Mesodermal cell (in vitro differentiated cells): ENCODE data around the gene YIPF6.
A peak's percentile ranks its signal among the peaks of the same experiment; 100 is the strongest.
"Not testable (repeated sequence)": the region's sequence is repeated elsewhere in the genome, so short reads cannot be mapped to it uniquely, and the experiment has no call there.

Experiments used
- H3K27ac ChIP-seq: 2 replicates; pipeline ENCODE4 v1.7.0; 2013; ENCODE audit warnings: mild to moderate bottlenecking, low read depth, low read length, moderate library complexity; ENCODE audit not compliant: severe bottlenecking
- H3K36me3 ChIP-seq: 2 replicates; pipeline ENCODE4 v1.7.1; 2013; ENCODE audit warnings: mild to moderate bottlenecking, low read length, moderate library complexity; ENCODE audit not compliant: control insufficient read depth, insufficient read depth
- H3K4me1 ChIP-seq: one replicate; pipeline ENCODE4 v1.7.1; 2013; ENCODE audit warnings: mild to moderate bottlenecking, low read length; ENCODE audit not compliant: insufficient read depth, control insufficient read depth, poor library complexity, severe bottlenecking
- H3K4me3 ChIP-seq: 2 replicates; pipeline ENCODE4 v1.7.0; 2013; ENCODE audit warnings: low read length, control low read depth, mild to moderate bottlenecking; ENCODE audit not compliant: insufficient read depth, poor library complexity, severe bottlenecking; ENCODE audit errors: extremely low read depth
- H3K9me3 ChIP-seq: 2 replicates; pipeline ENCODE4 v1.7.1; 2013; ENCODE audit warnings: mild to moderate bottlenecking, low read length, moderate library complexity; ENCODE audit not compliant: control insufficient read depth
- WGBS, 2 experiments: methylation state at CpG; one replicate each; pipeline ENCODE4 v1.1.5; 2013; ENCODE audit warnings: missing lambda C conversion rate in 2 of 2; ENCODE audit not compliant: insufficient coverage in 2 of 2; 5-methylcytosine and 5-hydroxymethylcytosine counted together

The YIPF6 gene

GRCh38 chrX:68556036-68556435 is 57.2 kb downstream of the YIPF6 start:
- Histone ChIP-seq H3K27ac (no peak overlapping the region), H3K4me3 (no peak overlapping the region), H3K4me1 (no peaks in the 10 kb centered on the region), H3K9me3 (no peaks in the 10 kb centered on the region), H3K36me3 (no peaks in the 10 kb centered on the region)
- no CpG with 5 or more reads among the region's 4 CpGs for WGBS, 2 experiments

- H3K27ac ChIP-seq, H3K4me3 ChIP-seq, H3K36me3 ChIP-seq, H3K9me3 ChIP-seq, H3K4me1 ChIP-seq: not testable (repeated sequence)
- WGBS, 2 experiments: 100% methylated on average over 1 of the region's 8 CpGs
Observed at GRCh38 chrX:68557126-68557525, 58.3 kb downstream of the YIPF6 start.

DNA sequence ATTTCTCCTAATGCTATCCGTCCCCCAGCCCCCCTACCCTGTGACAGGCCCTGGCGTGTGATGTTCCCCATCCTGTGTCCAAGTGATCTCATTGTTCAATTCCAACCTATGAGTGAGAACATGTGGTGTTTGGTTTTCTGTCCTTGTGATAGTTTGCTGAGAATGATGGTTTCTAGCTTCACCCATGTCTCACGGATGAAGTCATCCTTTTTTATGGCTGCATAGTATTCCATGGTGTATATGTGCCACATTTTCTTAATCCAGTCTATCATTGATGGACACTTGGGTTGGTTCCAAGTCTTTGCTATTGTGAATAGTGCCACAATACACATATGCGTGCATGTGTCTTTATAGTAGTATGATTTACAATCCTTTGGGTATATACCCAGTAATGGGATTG is 61.1 kb downstream of the YIPF6 start:
- not testable (repeated sequence) for H3K36me3 ChIP-seq, H3K9me3 ChIP-seq, H3K27ac ChIP-seq, H3K4me1 ChIP-seq, H3K4me3 ChIP-seq
- WGBS, 2 experiments: no CpG with 5 or more reads among the region's 4 CpGs

DNA sequence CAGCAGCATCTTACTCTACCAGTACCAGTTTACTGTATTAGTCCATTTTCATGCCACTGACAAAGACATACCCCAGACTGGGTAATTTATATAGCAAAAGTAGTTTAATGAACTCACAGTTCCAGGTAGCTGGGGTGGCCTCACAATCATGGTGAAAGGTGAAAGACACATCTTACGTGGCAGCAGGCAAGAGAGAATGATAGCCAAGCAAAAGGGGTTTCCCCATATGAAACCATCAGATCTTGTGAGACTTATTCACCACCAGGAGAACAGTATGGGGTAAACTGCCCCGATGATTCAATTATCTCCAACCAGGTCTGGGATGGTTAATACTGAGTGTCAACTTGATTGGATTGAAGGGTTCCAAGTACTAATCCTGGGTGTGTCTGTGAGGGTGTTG is 69.3 kb downstream of the YIPF6 start:
- Histone ChIP-seq H3K4me3 (no peak overlapping the region), H3K27ac (no peak overlapping the region), H3K4me1 (peaks cover 8% of the 10 kb centered on the region), H3K9me3 (no peaks in the 10 kb centered on the region), H3K36me3 (no peaks in the 10 kb centered on the region)
- WGBS, 2 experiments: 90 to 100% methylated on average over 1 to 2 of the region's 2 CpGs

- H3K9me3 ChIP-seq: no peaks in the 10 kb centered on the region
- no peak overlapping the region for H3K27ac ChIP-seq
- no peak overlapping the region for H3K4me3 ChIP-seq
- no peaks in the 10 kb centered on the region for H3K36me3 ChIP-seq
- peaks cover 8% of the 10 kb centered on the region for H3K4me1 ChIP-seq
- no CpG with 5 or more reads among the region's 4 CpGs for WGBS, 2 experiments
Observed at GRCh38 chrX:68570598-68570997, 71.7 kb downstream of the YIPF6 start.

DNA sequence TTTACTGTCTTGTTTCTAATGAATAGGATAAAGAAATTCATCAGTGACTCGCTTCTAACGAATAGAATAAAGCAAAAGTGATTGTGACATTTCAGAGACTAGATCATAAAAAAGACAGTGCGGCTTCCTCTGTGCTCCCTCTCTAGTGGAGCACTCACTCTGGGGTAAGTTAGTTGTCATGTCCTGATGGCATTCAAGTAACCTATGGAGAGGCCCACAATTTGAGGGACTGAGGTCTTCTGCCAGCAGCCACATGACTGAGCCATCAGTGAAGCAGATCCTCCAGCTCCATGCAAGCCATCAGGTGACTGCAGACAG is 72.4 kb downstream of the YIPF6 start:
- Histone ChIP-seq H3K9me3 (no peaks in the 10 kb centered on the region), H3K4me3 (no peak overlapping the region), H3K27ac (no peak overlapping the region), H3K4me1 (peaks cover 8% of the 10 kb centered on the region), H3K36me3 (no peaks in the 10 kb centered on the region)
- 83% methylated on average over 1 of the region's 3 CpGs; no CpG with 5 or more reads in 1 of the 2 experiments for WGBS, 2 experiments

DNA sequence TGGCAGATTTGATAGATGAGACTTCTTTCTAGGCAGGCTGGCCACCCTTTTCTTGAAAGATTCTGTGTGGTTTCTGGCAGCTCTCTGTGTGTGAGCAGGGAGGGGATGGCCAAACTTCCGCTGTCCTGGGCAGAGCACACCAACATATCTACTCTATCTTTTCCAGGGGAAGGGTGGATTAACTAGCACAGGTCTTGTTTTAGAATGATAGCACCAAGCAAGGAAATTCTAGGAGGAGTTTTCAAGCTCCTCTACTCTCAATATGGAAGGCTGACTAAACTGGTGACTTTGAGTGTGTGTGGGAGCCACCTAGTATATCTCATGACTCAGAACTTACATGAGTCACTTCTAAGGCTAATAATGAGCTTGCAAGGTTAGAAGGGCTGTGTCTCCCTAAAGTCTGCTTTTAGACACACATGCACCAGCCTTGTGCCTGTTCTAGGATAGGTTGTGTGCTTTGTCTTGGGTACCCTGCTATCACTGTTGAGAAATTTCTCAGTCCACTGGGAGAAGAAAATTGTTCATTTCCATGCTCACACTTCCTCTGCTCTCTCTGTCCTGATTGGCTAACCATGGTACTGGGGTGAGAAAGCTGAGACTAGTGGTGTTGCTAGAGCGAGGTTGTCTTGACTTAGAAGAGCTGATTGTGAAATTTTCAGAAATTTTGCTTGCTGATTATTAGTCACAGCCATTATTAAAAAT is 72.9 kb downstream of the YIPF6 start:
- Histone ChIP-seq H3K27ac (peak overlapping the region; percentile 5), H3K9me3 (no peaks in the 10 kb centered on the region), H3K36me3 (no peaks in the 10 kb centered on the region), H3K4me3 (no peak overlapping the region), H3K4me1 (peaks cover 8% of the 10 kb centered on the region)
- WGBS, 2 experiments: no CpG with 5 or more reads among the region's 2 CpGs

DNA sequence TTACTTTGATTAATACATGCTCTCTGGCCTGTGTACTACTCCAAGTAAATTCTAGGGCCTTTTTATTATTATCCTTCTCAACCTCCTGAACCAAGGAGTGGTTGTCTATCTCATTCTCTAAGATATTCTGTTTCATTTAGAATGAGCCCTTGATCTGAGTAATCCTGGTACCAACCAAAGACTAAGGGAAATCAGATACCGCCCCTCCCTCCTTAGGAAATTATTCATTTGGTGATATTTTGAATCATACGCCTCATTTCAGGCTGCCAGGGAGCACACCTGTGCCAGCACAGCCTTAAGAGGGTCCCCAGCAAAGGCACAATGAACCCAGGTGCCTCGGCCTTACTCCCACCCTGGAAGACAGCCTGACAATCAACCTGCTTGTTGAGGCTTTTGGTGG is 75.4 kb downstream of the YIPF6 start:
- H3K4me3 ChIP-seq: no peak overlapping the region
- no peaks in the 10 kb centered on the region for H3K9me3 ChIP-seq
- no CpG with 5 or more reads among the region's 3 CpGs for WGBS, 2 experiments
- H3K36me3 ChIP-seq: no peaks in the 10 kb centered on the region
- peaks cover 8% of the 10 kb centered on the region for H3K4me1 ChIP-seq
- no peak overlapping the region for H3K27ac ChIP-seq

GRCh38 chrX:68579810-68580209 is 81.0 kb downstream of the YIPF6 start:
- no peaks in the 10 kb centered on the region for H3K4me1 ChIP-seq
- H3K36me3 ChIP-seq: no peaks in the 10 kb centered on the region
- WGBS, 2 experiments: 90 to 100% methylated on average over 1 to 2 of the region's 3 CpGs
- no peaks in the 10 kb centered on the region for H3K9me3 ChIP-seq
- H3K4me3 ChIP-seq: no peak overlapping the region
- H3K27ac ChIP-seq: no peak overlapping the region

GRCh38 chrX:68584221-68584620 is 85.4 kb downstream of the YIPF6 start:
- H3K4me1 ChIP-seq: no peaks in the 10 kb centered on the region
- H3K4me3 ChIP-seq: no peak overlapping the region
- WGBS, 2 experiments: 100% methylated on average over 1 of the region's 2 CpGs; no CpG with 5 or more reads in 1 of the 2 experiments
- H3K36me3 ChIP-seq: no peaks in the 10 kb centered on the region
- H3K27ac ChIP-seq: no peak overlapping the region
- no peaks in the 10 kb centered on the region for H3K9me3 ChIP-seq
